Measurements from ENCODE around the gene TNFAIP8.
A peak's percentile ranks its signal among the peaks of the same experiment; 100 is the strongest.

The TNFAIP8 gene

GRCh38 chr5:119329666-119330065 is 26.2 kb upstream of the TNFAIP8 start:
- DNase-seq = no peak

- no peak for DNase-seq
Measured at GRCh38 chr5:119330367-119331183, 25.2 kb upstream of the TNFAIP8 start.

- no peak for DNase-seq
Measured at GRCh38 chr5:119331566-119332095, 24.2 kb upstream of the TNFAIP8 start.

- DNase-seq = no peak
Measured at GRCh38 chr5:119332208-119332607, 23.6 kb upstream of the TNFAIP8 start.

- DNase-seq = no peak
Measured at GRCh38 chr5:119332978-119333401, 22.8 kb upstream of the TNFAIP8 start.

GRCh38 chr5:119333421-119333851 is 22.4 kb upstream of the TNFAIP8 start:
- DNase-seq = no peak

GRCh38 chr5:119335261-119335677 is 20.6 kb upstream of the TNFAIP8 start:
- DNase-seq = no peak

- DNase-seq = no peak
Measured at GRCh38 chr5:119336262-119336661, 19.6 kb upstream of the TNFAIP8 start.

GRCh38 chr5:119336845-119337580 is 18.8 kb upstream of the TNFAIP8 start:
- no peak for DNase-seq

- DNase-seq = no peak
Measured at GRCh38 chr5:119338326-119338946, 17.4 kb upstream of the TNFAIP8 start.

GRCh38 chr5:119339344-119339743 is 16.5 kb upstream of the TNFAIP8 start:
- no peak for DNase-seq

- peak in 1 of 2 donors; percentile 18 for DNase-seq
Measured at GRCh38 chr5:119339965-119340364, 15.9 kb upstream of the TNFAIP8 start.

GRCh38 chr5:119340597-119341218 is 15.1 kb upstream of the TNFAIP8 start:
- DNase-seq = no peak

GRCh38 chr5:119341452-119342349 is 14.1 kb upstream of the TNFAIP8 start:
- DNase-seq = no peak

- DNase-seq = no peak
Measured at GRCh38 chr5:119342406-119342805, 13.4 kb upstream of the TNFAIP8 start.

- DNase-seq = no peak
Measured at GRCh38 chr5:119343052-119343451, 12.8 kb upstream of the TNFAIP8 start.

GRCh38 chr5:119343766-119344165 is 12.1 kb upstream of the TNFAIP8 start:
- no peak for DNase-seq

GRCh38 chr5:119344231-119344630 is 11.6 kb upstream of the TNFAIP8 start:
- no peak for DNase-seq

GRCh38 chr5:119345861-119346260 is 10.0 kb upstream of the TNFAIP8 start:
- DNase-seq = no peak

GRCh38 chr5:119346394-119346793 is 9.4 kb upstream of the TNFAIP8 start:
- peak in 1 of 2 donors; percentile 20 for DNase-seq

GRCh38 chr5:119347574-119347973 is 8.2 kb upstream of the TNFAIP8 start:
- DNase-seq = no peak

- no peak for DNase-seq
Measured at GRCh38 chr5:119347991-119348390, 7.8 kb upstream of the TNFAIP8 start.

All from bone marrow (tissue), 2 donors.